Body of pancreas (tissue), 4 donors: ENCODE measurements around the gene CFAP68.
A peak's percentile ranks its signal among the peaks of the same experiment; 100 is the strongest.

Experiments
- POLR2A ChIP-seq, 3 donors: fragments of 450-650 bp; IDR thresholded peaks; one replicate each; pipeline ENCODE4 v1.6.1; 2016; ENCODE audit warnings: antibody characterized with exemption in 3 of 3, mild to moderate bottlenecking in 2 of 3
- TF ChIP-seq, protein P1 (sequence below), 7 experiments: fragments of 450-650 bp in 4 of 7; fragments of 200-600 bp in 3 of 7; sonication (generic) in 3 of 7; IDR thresholded peaks; one replicate each; pipeline ENCODE4 v1.5.1; 2016 to 2019; ENCODE audit warnings: antibody characterized with exemption in 7 of 7

- TF ChIP-seq, protein P1, sequence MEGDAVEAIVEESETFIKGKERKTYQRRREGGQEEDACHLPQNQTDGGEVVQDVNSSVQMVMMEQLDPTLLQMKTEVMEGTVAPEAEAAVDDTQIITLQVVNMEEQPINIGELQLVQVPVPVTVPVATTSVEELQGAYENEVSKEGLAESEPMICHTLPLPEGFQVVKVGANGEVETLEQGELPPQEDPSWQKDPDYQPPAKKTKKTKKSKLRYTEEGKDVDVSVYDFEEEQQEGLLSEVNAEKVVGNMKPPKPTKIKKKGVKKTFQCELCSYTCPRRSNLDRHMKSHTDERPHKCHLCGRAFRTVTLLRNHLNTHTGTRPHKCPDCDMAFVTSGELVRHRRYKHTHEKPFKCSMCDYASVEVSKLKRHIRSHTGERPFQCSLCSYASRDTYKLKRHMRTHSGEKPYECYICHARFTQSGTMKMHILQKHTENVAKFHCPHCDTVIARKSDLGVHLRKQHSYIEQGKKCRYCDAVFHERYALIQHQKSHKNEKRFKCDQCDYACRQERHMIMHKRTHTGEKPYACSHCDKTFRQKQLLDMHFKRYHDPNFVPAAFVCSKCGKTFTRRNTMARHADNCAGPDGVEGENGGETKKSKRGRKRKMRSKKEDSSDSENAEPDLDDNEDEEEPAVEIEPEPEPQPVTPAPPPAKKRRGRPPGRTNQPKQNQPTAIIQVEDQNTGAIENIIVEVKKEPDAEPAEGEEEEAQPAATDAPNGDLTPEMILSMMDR (IDR thresholded peaks at IDR 0.05), result peak in 2 of 7 experiments; percentile 14 to 21
- peak in 2 of 3 donors; percentile 51 to 53 for TF ChIP-seq POLR2A (IDR thresholded peaks at IDR 0.05)
These were observed 47.4 kb downstream of the CFAP68 start for GRCh38 chr11:111926505-111927391.
